IMR-90 (cell line): ENCODE measurements around the gene OR4F6. TPM values are rescaled to one million over a fixed set of nuclear protein-coding genes. Genes with fewer than 3 reads are reported as not detected.

Experiments
- ATAC-seq: fragments of 200-7000 bp; cut with Tn5 transposase; 2 replicates; pipeline ENCODE4 v1.9.1; 2020; ENCODE audit warnings: low read depth, mild to moderate bottlenecking, moderate library complexity
- BruUV-seq: library from RNA; stranded (reverse); fragments of 400-500 nt; replicated peaks from 2 replicates; lab custom pipeline; 2021; lab: Mats Ljungman, UMichigan
- CTCF ChIA-PET: fragments of 300-600 bp; formaldehyde crosslinking; extraction: SDS; loops from one replicate; lab custom pipeline; 2021; ENCODE audit warnings: antibody characterized with exemption; lab: Yijun Ruan, JAX
- POLR2A ChIA-PET: fragments of 300-600 bp; sonication (Branson Sonifier 250); formaldehyde crosslinking; loops from one replicate; lab custom pipeline; 2022; ENCODE audit warnings: antibody characterized with exemption; ENCODE audit not compliant: unreplicated experiment; lab: Charles Lee
- DNase-seq: peaks from one replicate; pipeline ENCODE4 v3.0.0; 2013
- H2AFZ ChIP-seq: replicated peaks from 2 replicates; pipeline ENCODE3; 2013; ENCODE audit warnings: low read length, mild to moderate bottlenecking; ENCODE audit not compliant: poor library complexity
- H2AK5ac ChIP-seq: 2 replicates; pipeline ENCODE4 v1.6.1; 2013; ENCODE audit warnings: low read depth, low read length, inconsistent platforms
- H2AK9ac ChIP-seq: replicated peaks from 2 replicates; pipeline ENCODE3; 2013; ENCODE audit warnings: mild to moderate bottlenecking, low read depth, low read length, moderate library complexity; ENCODE audit not compliant: poor library complexity
- H2BK120ac ChIP-seq: 2 replicates; pipeline ENCODE4 v1.6.1; 2013; ENCODE audit warnings: low read depth, low read length, inconsistent platforms
- H2BK15ac ChIP-seq: 3 replicates; pipeline ENCODE4 v1.6.1; 2013; ENCODE audit warnings: low read depth, low read length, inconsistent platforms
- H2BK20ac ChIP-seq: 2 replicates; pipeline ENCODE4 v1.6.1; 2013; ENCODE audit warnings: low read depth, mild to moderate bottlenecking, inconsistent platforms, low read length, moderate library complexity
- H2BK5ac ChIP-seq: 2 replicates; pipeline ENCODE4 v1.6.1; 2013; ENCODE audit warnings: mild to moderate bottlenecking, low read depth, low read length, inconsistent platforms; ENCODE audit not compliant: poor library complexity, severe bottlenecking
- H3K14ac ChIP-seq: replicated peaks from 2 replicates; pipeline ENCODE4 v1.6.1; 2013; ENCODE audit warnings: low read depth, low read length, inconsistent platforms
- H3K18ac ChIP-seq: 2 replicates; pipeline ENCODE4 v1.6.1; 2013; ENCODE audit warnings: low read depth, low read length, control low read depth
- H3K23ac ChIP-seq: 2 replicates; pipeline ENCODE4 v1.6.1; 2013; ENCODE audit warnings: low read depth, low read length, inconsistent platforms
- H3K27ac ChIP-seq: 2 replicates; pipeline ENCODE4 v1.5.1; 2013; ENCODE audit warnings: mild to moderate bottlenecking, control low read depth, low read length; ENCODE audit not compliant: insufficient read depth
- H3K27me3 ChIP-seq: 2 replicates; pipeline ENCODE4 v1.6.1; 2013; ENCODE audit warnings: low read length; ENCODE audit not compliant: control insufficient read depth, insufficient read depth
- H3K36me3 ChIP-seq: 2 replicates; pipeline ENCODE4 v1.6.1; 2013; ENCODE audit warnings: low read length, mixed read lengths; ENCODE audit not compliant: control insufficient read depth, insufficient read depth
- H3K4ac ChIP-seq: 2 replicates; pipeline ENCODE4 v1.6.1; 2013; ENCODE audit warnings: low read depth, low read length, inconsistent platforms
- H3K4me1 ChIP-seq: 2 replicates; pipeline ENCODE4 v1.6.1; 2013; ENCODE audit warnings: low read length, mixed read lengths; ENCODE audit not compliant: control insufficient read depth, insufficient read depth
- H3K4me2 ChIP-seq: 2 replicates; pipeline ENCODE4 v1.6.1; 2013; ENCODE audit warnings: low read depth, mild to moderate bottlenecking, control low read depth, low read length, moderate library complexity
- H3K4me3 ChIP-seq: 2 replicates; pipeline ENCODE4 v1.5.1; 2013; ENCODE audit warnings: low read depth, mild to moderate bottlenecking, control low read depth, low read length, moderate library complexity; ENCODE audit not compliant: insufficient read depth
- H3K56ac ChIP-seq: 2 replicates; pipeline ENCODE4 v1.6.1; 2013; ENCODE audit warnings: low read length, inconsistent platforms; ENCODE audit not compliant: insufficient read depth; ENCODE audit errors: extremely low read depth
- H3K79me1 ChIP-seq, 2 experiments: 2 replicates each; pipeline ENCODE4 v1.6.1; 2013; ENCODE audit warnings: low read length in 2 of 2, inconsistent platforms in 1 of 2, low read depth in 1 of 2
- H3K9ac ChIP-seq: 2 replicates; pipeline ENCODE4 v1.6.1; 2013; ENCODE audit warnings: low read depth, low read length, control low read depth
- H3K9me1 ChIP-seq: 2 replicates; pipeline ENCODE4 v1.6.1; 2013; ENCODE audit warnings: low read length, inconsistent platforms; ENCODE audit not compliant: insufficient read depth
- H3K9me3 ChIP-seq: 2 replicates; pipeline ENCODE4 v1.6.1; 2013; ENCODE audit warnings: low read length; ENCODE audit not compliant: control insufficient read depth, insufficient read depth
- H4K20me1 ChIP-seq: 2 replicates; pipeline ENCODE4 v1.6.1; 2013; ENCODE audit warnings: low read length, inconsistent platforms; ENCODE audit not compliant: insufficient read depth
- H4K5ac ChIP-seq: 2 replicates; pipeline ENCODE4 v1.6.1; 2013; ENCODE audit warnings: mild to moderate bottlenecking, low read depth, low read length, control low read depth
- H4K8ac ChIP-seq, 2 experiments: 2 replicates each; pipeline ENCODE4 v1.6.1; 2013; ENCODE audit warnings: low read depth in 2 of 2, low read length in 2 of 2, control low read depth in 1 of 2, inconsistent platforms in 1 of 2
- H4K91ac ChIP-seq: 2 replicates; pipeline ENCODE4 v1.6.1; 2013; ENCODE audit warnings: low read depth, low read length, inconsistent platforms; ENCODE audit not compliant: insufficient read depth
- WGBS, 2 experiments: methylation state at CpG; one replicate each; pipeline versions ENCODE4 v1.1.5 to v1.1.7; 2013; ENCODE audit warnings: missing lambda C conversion rate in 2 of 2; ENCODE audit not compliant: insufficient read length in 1 of 2; ENCODE audit errors: extremely low coverage in 2 of 2; 5-methylcytosine and 5-hydroxymethylcytosine counted together
- dilution Hi-C: fragments of 300-500 bp; cut with HindIII; formaldehyde crosslinking; loops from one replicate; pipeline ENCODE4 v1.14.3; 2018; ENCODE audit warnings: low sequenced_read_pairs; ENCODE audit not compliant: unreplicated experiment
- in situ Hi-C: fragments of 300-500 bp; cut with MboI; formaldehyde crosslinking; loops from 3 replicates; pipeline ENCODE4 v1.14.3; 2019; ENCODE audit warnings: low sequenced_read_pairs, inconsistent platforms, mixed read lengths
- intact Hi-C: fragments of 100-400 bp; cut with micrococcal nuclease; formaldehyde crosslinking; loops from 2 replicates; pipeline ENCODE4 v1.10.0; 2022
- polyA plus RNA-seq, 3 experiments: library from polyadenylated mRNA; depleted of rRNA; stranded (reverse); fragments of >200 nt; gene quantifications; 2 replicates each; pipeline ENCODE4 v1.2.3, GENCODE V29; 2012; ENCODE audit warnings: low replicate concordance in 1 of 3
- total RNA-seq: library from RNA; depleted of rRNA; stranded (reverse); fragments of >200 nt; gene quantifications from 2 replicates; pipeline ENCODE4 v1.2.3, GENCODE V29; 2012
- TF ChIP-seq, protein P1 (sequence below): conservative IDR thresholded peaks from 2 replicates; pipeline ENCODE4 v1.5.1; 2012; ENCODE audit warnings: mild to moderate bottlenecking, low read depth, low read length, improper control_type of control experiment

The OR4F6 gene
- total and polyA plus RNA-seq, 2 of the 4 experiments (the other 2 are of a cell fraction) = not detected

DNA sequence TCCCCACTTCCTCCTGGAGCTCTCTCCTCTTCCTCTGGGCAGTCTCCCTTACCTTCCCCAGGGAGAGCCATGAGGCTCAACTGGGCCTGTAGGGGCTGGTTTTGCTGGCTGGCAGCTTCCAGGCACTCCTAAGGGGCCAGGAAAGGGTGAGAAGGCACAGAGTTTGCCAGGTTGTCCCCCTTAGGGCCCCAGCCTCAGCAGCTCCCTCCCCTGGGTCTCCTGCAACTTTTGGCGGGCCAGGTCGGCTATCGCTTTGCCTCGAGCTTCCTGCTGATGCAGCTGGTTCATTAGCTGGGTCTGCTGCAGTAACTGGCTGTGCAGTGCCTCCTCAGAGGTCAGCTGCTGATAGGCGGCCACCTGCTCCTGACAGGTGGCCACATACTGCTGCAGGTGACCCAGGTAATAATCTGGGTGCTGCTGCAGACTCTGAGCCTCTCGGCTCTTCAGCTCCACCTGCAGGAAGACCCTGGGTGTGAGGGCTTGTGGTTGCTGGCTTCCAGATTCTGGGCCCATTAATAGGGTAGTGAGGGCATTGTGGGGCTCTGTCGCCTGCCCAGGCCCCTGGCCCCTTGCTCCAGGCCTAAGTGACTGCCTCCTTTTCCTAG is 29.7 kb upstream of the OR4F6 start:
- no peaks in the 10 kb centered on the region for H3K36me3 ChIP-seq
- no CpG with 5 or more reads among the region's 7 CpGs for WGBS, 2 experiments
- in situ Hi-C loops (no loop called here), dilution Hi-C loops (no loop called here), intact Hi-C loops (no loop called here)
- no peak overlapping the region for H4K91ac ChIP-seq
- POLR2A ChIA-PET = no interaction called here
- H3K23ac ChIP-seq = no peak overlapping the region
- no peak overlapping the region for H3K18ac ChIP-seq
- no peak overlapping the region for H2BK20ac ChIP-seq
- no peaks in the 10 kb centered on the region for H3K79me1 ChIP-seq
- no peaks in the 10 kb centered on the region for H3K4me1 ChIP-seq
- H4K20me1 ChIP-seq = no peaks in the 10 kb centered on the region
- no TSS peak for BruUV-seq
- H3K9me3 ChIP-seq = no peaks in the 10 kb centered on the region
- TF ChIP-seq, protein P1, sequence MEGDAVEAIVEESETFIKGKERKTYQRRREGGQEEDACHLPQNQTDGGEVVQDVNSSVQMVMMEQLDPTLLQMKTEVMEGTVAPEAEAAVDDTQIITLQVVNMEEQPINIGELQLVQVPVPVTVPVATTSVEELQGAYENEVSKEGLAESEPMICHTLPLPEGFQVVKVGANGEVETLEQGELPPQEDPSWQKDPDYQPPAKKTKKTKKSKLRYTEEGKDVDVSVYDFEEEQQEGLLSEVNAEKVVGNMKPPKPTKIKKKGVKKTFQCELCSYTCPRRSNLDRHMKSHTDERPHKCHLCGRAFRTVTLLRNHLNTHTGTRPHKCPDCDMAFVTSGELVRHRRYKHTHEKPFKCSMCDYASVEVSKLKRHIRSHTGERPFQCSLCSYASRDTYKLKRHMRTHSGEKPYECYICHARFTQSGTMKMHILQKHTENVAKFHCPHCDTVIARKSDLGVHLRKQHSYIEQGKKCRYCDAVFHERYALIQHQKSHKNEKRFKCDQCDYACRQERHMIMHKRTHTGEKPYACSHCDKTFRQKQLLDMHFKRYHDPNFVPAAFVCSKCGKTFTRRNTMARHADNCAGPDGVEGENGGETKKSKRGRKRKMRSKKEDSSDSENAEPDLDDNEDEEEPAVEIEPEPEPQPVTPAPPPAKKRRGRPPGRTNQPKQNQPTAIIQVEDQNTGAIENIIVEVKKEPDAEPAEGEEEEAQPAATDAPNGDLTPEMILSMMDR = no peak
- H4K8ac ChIP-seq = no peak overlapping the region
- H3K4me3 ChIP-seq = no peak overlapping the region
- no peak overlapping the region for H3K56ac ChIP-seq
- no peak overlapping the region for H2BK5ac ChIP-seq
- no peak overlapping the region for H2AFZ ChIP-seq
- no peak overlapping the region for H3K27ac ChIP-seq
- no peaks in the 10 kb centered on the region for H3K9me1 ChIP-seq
- H3K4me2 ChIP-seq = no peak overlapping the region
- no peak overlapping the region for H4K5ac ChIP-seq
- no peak overlapping the region for H2AK5ac ChIP-seq
- ATAC-seq (no peak), DNase-seq (no peak)
- CTCF ChIA-PET = interaction anchor here (0.8 kb wide), 1 partner anchor 120 kb away, joined by 3 read pairs; no protein-coding TSS in a partner anchor
- no peak overlapping the region for H3K14ac ChIP-seq
- no peak overlapping the region for H2BK15ac ChIP-seq
- no peak overlapping the region for H2AK9ac ChIP-seq
- H2BK120ac ChIP-seq = no peak overlapping the region
- no peak overlapping the region for H3K9ac ChIP-seq
- no peak overlapping the region for H3K4ac ChIP-seq
- peaks cover 5% of the 10 kb centered on the region for H3K27me3 ChIP-seq
